HG03025 (cell line): ENCODE measurements around the gene LRRC53.

Source experiments
- ATAC-seq: cut with Tn5 transposase; IDR thresholded peaks from one replicate; pipeline ENCODE4 v1.9.1; 2021; ENCODE audit warnings: mild to moderate bottlenecking, moderate library complexity; ENCODE audit not compliant: unreplicated experiment, low FRiP score

The LRRC53 gene

GRCh38 chr1:74436078-74436477 is 76.3 kb downstream of the LRRC53 start:
- ATAC-seq: no peak

DNA sequence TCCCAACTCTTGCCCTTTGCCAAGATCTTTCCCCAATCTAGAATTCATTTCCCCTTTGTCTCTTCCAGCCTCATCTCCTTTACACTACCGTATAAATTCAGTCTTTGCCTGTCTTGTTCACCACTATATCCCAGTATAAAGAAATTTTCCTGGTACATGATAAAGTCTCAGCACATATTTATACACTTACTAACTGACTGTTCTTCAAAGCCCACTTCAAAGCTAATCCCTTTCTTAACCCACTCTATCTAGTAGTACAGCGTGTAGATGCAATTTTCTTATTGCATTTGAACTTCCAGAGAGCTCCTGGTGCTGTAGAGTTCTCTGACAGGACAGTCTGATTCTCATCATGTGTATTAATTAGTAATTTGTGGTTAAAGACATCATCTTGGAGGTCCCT is 78.1 kb downstream of the LRRC53 start:
- ATAC-seq: no peak

GRCh38 chr1:74432325-74432724 is 80.1 kb downstream of the LRRC53 start:
- no peak for ATAC-seq

DNA sequence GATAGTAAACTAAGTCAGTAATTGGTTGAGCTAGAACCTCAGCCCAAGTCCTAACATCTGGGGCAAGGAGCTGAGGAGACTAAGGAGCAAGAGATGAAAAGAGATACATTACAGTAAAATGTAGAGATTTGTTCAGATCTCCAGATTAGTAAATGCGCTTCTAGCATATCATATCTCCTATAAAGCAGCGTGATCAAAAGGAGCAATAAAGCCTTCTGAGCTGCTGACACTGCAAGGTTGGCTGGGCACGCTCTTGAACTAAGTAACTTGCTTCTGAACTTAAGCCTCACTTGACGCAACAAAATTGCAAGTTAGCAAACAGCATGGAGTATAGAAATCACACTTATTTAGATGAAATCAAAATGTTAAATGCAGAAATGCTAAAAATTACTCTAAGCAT is 80.9 kb downstream of the LRRC53 start:
- ATAC-seq: no peak

DNA sequence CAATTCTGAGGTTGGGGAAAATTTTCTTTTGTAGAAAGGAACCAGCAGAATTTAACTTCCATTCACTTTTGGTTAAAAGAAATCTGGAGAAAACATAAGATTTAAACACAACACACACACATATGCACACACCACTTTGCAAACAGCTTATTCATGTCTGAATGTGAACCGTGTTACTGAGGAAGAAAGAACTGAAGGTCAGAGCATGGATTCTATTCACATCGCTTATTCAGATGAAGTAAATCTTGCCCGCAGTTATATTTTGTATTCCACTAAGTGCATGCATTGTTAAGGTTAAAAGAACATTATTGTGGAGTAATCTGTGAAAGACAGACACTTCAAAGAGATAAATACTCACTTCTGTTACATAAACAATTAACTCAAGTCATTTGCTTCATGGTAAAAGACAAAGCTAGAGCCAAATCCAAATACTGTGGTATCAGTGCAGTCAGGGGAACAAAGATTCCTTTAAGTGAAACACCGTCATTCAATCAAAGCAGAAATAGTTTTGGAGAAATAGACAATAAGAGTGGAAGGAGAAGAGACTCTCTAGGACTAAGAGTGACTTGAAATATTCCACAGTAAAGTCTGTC is 82.0 kb downstream of the LRRC53 start:
- no peak for ATAC-seq

GRCh38 chr1:74429580-74429979 is 82.8 kb downstream of the LRRC53 start:
- no peak for ATAC-seq

- ATAC-seq: no peak
Measured at GRCh38 chr1:74427681-74428080, 84.7 kb downstream of the LRRC53 start.

DNA sequence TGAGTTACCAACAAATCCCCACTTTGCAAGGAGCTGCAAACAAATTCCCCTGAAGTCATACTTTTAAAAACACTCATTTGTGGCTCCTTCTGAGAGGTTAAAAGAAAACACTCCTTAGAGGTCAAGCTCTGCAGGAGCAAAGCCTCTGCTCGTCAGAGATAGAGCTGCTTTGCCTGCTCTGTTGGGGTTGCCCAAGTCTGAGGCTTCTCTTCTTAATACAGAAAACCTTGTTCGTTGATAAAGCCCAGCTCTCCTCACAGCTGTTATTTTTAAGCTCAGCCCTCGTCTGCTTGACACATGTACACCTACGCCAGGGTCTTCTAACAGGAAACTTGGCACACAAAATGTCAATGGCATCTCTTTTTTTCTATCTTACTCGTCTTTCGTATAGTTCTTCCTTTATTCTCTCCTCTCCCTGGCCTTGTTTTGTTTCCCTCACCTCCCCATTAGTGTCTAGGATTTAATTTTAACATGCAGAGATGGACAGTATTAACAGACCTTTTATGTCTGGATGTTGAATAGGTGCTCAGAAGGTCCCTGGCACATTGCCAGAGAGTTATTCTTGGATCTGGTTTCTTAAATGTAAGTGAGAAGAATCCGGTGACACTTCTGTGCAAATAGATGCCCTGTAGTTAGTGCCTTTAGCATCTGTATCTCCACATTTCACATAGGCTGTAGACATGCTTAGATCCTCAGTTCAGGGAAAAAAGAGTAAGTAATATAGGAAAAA is 86.0 kb downstream of the LRRC53 start:
- ATAC-seq: no peak

DNA sequence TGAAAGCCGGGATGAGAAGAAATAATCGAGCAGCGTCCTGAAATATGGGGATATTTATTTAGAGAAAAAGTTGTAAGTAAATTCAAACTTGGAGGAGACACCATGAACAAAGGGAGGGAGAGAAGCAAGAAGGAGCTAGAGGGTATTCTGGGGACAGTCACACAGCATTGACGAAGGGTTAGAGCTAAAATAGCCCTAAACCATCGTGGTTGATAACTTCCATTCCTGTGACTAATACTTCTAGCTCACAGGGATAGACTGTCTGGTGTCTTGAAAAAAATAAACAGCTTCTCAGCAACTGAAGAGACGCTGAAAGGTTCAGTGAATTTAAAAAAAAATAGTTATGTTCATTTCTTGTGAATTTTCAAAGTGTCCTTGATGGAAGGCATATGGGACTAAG is 86.7 kb downstream of the LRRC53 start:
- no peak for ATAC-seq

GRCh38 chr1:74423471-74423870 is 88.9 kb downstream of the LRRC53 start:
- ATAC-seq: no peak

DNA sequence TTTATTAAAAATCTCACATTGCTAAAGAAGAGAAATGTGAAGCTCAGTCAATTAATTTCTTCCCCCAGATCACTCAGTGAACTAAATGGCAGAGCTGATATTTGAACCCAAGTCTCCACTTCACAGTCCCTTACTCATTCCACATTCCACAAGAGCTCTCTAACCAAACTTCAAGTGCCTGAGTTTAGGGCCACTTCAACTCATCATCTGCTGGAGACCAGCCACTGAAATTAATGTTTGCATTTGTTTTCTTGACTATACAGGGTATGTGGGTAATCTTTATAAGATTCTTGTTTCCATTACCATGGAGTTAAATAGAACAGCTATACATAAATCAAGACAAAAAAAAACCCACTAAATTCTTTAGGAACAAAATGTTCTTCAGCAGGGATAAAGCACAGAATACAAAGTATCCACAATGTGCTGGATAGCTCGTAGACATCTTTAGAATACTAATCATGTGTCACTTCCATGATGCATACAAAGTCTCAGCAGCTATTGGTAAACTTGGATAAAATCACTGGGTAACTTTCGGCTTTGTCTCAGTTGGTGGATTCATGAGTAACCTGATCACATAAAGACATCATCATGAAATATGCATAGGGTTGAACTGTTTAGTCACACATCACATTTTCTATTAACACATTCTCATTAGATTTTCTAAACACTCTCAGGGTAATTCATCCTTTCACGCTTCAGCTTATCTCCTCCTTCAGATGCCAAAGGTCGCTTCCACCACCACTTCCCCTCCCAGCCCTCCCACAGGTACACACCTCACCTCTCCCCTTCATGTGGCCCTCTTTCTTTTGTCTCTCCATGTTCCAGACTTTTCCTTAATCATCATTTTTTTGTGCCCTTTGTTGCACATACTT is 89.8 kb downstream of the LRRC53 start:
- ATAC-seq: no peak

DNA sequence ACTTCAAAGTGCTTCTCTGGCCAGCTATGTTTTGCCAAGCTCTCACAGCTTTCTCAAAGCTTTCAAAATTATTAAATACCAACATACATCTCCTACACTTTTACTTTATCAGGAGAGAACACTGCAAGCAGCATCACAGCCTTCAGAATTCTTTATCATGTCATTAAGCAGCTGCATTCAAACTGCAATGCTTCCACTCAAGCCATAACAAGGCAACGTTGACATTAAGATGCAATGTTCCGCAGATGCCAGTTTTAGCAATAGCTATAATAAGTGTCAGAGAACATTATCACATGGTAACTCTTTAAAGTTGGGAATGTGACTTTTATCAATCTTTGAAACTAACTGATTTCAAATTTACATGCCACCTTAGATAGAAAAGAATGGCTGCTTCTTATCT is 91.9 kb downstream of the LRRC53 start:
- no peak for ATAC-seq
